ENCODE data around the gene MAPK13. TPM values are rescaled to one million over a fixed set of nuclear protein-coding genes. Genes with fewer than 3 reads are reported as not detected.
A peak's percentile ranks its signal among the peaks of the same experiment; 100 is the strongest.

Gene MAPK13
- total RNA-seq, 1 donor from 2014 or later = 71.7 TPM

DNA sequence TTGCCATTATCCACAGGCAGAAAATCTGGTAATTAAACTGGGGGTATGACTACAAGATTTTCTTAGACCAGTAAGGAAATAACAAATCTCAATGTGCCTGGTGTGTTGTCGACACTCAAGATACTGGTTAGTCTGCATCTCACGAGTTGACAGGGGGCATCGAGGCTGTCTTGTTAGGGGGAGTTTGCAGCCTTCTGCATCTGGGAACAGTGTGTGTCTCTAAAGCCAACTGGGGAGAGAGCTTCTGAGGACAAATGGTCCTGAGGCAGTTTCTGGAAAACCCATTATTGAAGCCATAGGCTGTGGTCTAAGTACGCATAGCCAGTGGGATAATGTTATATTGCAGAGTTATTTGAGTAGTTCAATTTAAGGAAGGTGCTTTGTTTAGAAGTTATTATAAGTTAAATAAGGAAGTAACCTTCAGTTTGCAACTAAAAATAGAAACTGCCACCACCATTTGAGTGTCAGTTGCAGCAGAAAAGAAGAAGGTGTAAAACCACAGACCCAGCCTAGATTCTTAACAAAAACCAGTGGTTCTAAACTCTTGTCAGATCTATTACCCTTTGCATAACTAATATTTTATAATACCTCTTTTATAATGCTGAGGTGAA lies 15.4 kb upstream of the MAPK13 start:
- no peaks in the 10 kb centered on the region for H3K9me3 ChIP-seq
- intact Hi-C loops (cut with DNase I) = no loop called here
- H3K27ac ChIP-seq = no peak overlapping the region
- H3K27me3 ChIP-seq (ENCODE audit: low read depth) = no peaks in the 10 kb centered on the region
- no peak for DNase-seq
- H3K36me3 ChIP-seq = peaks cover 18% of the 10 kb centered on the region
- TF ChIP-seq, protein P1, sequence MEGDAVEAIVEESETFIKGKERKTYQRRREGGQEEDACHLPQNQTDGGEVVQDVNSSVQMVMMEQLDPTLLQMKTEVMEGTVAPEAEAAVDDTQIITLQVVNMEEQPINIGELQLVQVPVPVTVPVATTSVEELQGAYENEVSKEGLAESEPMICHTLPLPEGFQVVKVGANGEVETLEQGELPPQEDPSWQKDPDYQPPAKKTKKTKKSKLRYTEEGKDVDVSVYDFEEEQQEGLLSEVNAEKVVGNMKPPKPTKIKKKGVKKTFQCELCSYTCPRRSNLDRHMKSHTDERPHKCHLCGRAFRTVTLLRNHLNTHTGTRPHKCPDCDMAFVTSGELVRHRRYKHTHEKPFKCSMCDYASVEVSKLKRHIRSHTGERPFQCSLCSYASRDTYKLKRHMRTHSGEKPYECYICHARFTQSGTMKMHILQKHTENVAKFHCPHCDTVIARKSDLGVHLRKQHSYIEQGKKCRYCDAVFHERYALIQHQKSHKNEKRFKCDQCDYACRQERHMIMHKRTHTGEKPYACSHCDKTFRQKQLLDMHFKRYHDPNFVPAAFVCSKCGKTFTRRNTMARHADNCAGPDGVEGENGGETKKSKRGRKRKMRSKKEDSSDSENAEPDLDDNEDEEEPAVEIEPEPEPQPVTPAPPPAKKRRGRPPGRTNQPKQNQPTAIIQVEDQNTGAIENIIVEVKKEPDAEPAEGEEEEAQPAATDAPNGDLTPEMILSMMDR (IDR thresholded peaks at IDR 0.05) = no peak
- H3K4me1 ChIP-seq = peaks cover 14% of the 10 kb centered on the region
- H3K4me3 ChIP-seq = no peak overlapping the region
- no peak for ATAC-seq

DNA sequence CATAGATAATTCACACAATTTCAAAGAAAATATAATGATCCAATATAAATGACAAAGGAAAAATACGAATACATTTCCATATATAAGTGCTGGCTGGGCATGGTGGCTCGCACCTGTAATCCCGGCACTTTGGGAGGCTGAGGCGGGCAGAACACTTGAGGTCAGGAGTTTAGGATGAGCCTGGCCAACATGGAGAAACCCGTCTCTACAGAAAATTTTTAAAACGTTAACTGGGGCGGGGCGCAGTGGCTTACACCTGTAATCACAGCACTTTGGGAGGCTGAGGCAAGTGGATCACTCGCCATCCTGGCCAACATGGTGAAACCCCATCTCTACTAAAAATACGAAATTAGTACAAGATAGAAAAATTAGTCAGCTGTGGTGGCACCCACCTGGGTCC lies 14.9 kb upstream of the MAPK13 start:
- intact Hi-C loops (cut with DNase I) = no loop called here
- H3K36me3 ChIP-seq = peaks cover 13% of the 10 kb centered on the region
- no peaks in the 10 kb centered on the region for H3K9me3 ChIP-seq
- H3K4me1 ChIP-seq = peaks cover 15% of the 10 kb centered on the region
- no peak for ATAC-seq
- TF ChIP-seq, protein P1 (IDR thresholded peaks at IDR 0.05) = no peak
- DNase-seq = no peak
- H3K27me3 ChIP-seq (ENCODE audit: low read depth) = no peaks in the 10 kb centered on the region
- H3K27ac ChIP-seq = no peak overlapping the region
- H3K4me3 ChIP-seq = no peak overlapping the region

DNA sequence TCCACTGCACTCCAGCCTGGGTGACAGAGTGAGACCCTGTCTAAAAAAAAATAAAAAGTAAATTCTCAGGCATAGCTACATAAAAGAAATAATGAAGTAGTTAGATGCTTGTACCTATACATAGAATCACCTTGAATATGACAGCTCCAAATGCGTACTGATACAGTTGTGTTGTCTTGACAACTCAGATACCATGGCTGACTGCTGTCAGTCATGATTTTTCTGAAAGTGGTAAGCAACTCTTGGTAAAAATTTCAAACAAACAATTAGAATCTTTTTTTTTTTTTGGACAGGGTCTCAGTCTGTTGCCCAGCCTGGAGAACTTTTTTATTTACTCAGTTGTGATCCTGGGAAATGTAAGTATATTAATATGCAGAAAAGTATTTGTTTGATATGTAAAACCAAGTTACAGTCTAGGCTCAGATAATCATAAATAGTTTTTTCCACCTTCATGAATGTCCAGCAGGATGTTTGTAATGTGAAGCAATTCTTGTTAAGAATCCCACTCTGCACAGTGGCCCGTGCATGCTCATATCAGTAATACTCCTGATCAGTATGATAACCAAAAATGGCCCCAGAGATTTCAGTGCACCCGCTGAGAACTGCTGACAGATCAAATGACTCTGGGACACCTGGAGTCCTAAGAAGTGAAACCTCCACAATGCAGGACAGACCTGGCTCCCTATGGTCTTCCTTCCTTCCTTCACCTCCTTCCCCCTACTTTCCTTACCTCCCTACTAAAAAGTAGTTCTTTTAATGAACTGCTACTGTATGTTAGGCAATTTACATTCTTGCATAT lies 14.0 kb upstream of the MAPK13 start:
- no peak overlapping the region for H3K4me3 ChIP-seq
- TF ChIP-seq, protein P1 (IDR thresholded peaks at IDR 0.05) = no peak
- H3K27ac ChIP-seq = no peak overlapping the region
- peaks cover 5% of the 10 kb centered on the region for H3K36me3 ChIP-seq
- H3K27me3 ChIP-seq (ENCODE audit: low read depth) = no peaks in the 10 kb centered on the region
- intact Hi-C loops (cut with DNase I) = no loop called here
- no peaks in the 10 kb centered on the region for H3K9me3 ChIP-seq
- ATAC-seq (no peak), DNase-seq (no peak)
- H3K4me1 ChIP-seq = peaks cover 24% of the 10 kb centered on the region

DNA sequence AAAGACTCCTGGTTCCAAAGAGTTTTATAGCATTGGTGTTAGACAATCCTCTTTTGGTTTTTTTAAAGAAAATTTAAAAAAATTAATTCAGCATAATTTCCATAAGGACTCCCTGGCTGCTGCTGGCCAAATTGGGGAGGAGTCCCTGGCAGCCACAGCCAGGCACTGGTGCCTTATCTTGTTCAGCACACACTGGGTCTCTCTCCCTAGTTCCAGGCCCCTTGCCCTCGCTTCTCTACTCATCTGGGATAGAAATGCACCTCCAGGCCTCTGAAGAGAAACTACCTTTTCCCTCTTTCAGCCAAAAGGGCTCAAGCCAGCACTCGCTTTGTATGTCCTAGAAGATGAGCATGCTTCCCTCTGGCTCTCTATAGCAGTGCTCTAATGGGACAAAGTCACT lies 13.4 kb upstream of the MAPK13 start:
- ATAC-seq (no peak), DNase-seq (no peak)
- intact Hi-C loops (cut with DNase I) = no loop called here
- no peaks in the 10 kb centered on the region for H3K27me3 ChIP-seq (ENCODE audit: low read depth)
- no peak overlapping the region for H3K27ac ChIP-seq
- peaks cover 30% of the 10 kb centered on the region for H3K4me1 ChIP-seq
- no peaks in the 10 kb centered on the region for H3K36me3 ChIP-seq
- H3K9me3 ChIP-seq = no peaks in the 10 kb centered on the region
- H3K4me3 ChIP-seq = no peak overlapping the region
- TF ChIP-seq, protein P1 (IDR thresholded peaks at IDR 0.05) = no peak

DNA sequence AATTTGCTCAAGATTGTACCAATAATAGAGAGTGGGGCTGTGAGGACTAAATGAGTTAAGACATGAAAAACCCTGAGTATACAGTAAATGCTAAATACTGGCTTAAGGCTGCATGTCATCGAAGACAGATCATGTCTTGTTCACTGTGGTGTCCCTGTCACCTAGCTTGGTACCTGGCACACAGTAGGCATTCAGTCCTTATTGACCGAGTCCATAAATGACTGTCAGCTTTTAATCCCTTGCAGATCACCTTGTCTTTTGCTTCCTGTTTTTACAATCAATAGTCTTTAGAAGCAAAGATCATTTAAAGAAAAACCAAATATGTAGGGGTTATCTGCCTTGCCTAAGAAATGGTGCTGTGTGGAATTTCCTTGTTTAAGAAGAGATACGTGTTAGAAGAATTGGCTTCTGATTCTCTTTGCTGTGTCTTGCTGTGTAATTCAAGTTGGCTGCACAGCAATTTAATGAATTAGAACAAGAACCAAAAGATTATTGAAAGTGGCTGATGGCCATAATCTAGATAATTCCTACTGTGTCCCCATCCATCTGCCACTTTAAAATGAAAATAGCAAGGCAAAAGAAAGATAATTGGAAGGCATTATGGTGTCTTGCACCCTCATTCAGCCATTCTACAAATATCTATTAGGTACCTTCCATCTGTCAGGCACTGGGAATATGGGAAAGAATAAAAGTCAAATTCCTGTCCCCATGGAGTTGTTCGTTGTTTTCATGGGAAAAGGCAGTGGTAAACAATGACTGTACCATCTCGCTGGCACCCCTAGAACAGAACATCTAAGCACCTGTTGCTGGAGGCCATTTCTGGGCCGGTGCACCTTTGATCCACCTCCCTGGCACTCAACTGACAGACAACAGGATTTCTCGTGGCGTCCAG lies 12.4 kb upstream of the MAPK13 start:
- peaks cover 30% of the 10 kb centered on the region for H3K4me1 ChIP-seq
- TF ChIP-seq, protein P1 (IDR thresholded peaks at IDR 0.05) = no peak
- no peaks in the 10 kb centered on the region for H3K27me3 ChIP-seq (ENCODE audit: low read depth)
- intact Hi-C loops (cut with DNase I) = no loop called here
- H3K9me3 ChIP-seq = no peaks in the 10 kb centered on the region
- peak overlapping the region; percentile 21 for H3K27ac ChIP-seq
- DNase-seq = no peak
- no peaks in the 10 kb centered on the region for H3K36me3 ChIP-seq
- ATAC-seq = no peak
- no peak overlapping the region for H3K4me3 ChIP-seq

Data from lower lobe of right lung (tissue), 2 donors.